GM18951 (cell line): ENCODE results near the gene FMNL2.

Experiments
- POLR2A ChIP-seq: IDR thresholded peaks from 4 replicates; pipeline ENCODE4 v1.6.1; 2011; ENCODE audit warnings: mild to moderate bottlenecking; ENCODE audit not compliant: insufficient read length, insufficient read depth; ENCODE audit errors: extremely low read depth
- in situ Hi-C: fragments of 300-500 bp; cut with MboI; formaldehyde crosslinking; loops from one replicate; pipeline ENCODE4 v1.12.0; 2022; ENCODE audit warnings: low sequenced_read_pairs, mixed read lengths, inconsistent platforms; ENCODE audit not compliant: unreplicated experiment

The FMNL2 gene

GRCh38 chr2:152534460-152535135, 199.6 kb downstream of the FMNL2 start:
- in situ Hi-C loops: no loop called here
- no peak for TF ChIP-seq POLR2A

GRCh38 chr2:152537081-152537651, 202.2 kb downstream of the FMNL2 start:
- TF ChIP-seq POLR2A: no peak
- in situ Hi-C loops: no loop called here

- no peak for TF ChIP-seq POLR2A
- in situ Hi-C loops: no loop called here
These were observed 204.4 kb downstream of the FMNL2 start for GRCh38 chr2:152539424-152539823.

- in situ Hi-C loops: no loop called here
- no peak for TF ChIP-seq POLR2A
These were observed 206.7 kb downstream of the FMNL2 start for GRCh38 chr2:152541712-152542111.

GRCh38 chr2:152542337-152542994, 207.5 kb downstream of the FMNL2 start:
- in situ Hi-C loops: no loop called here
- no peak for TF ChIP-seq POLR2A

- in situ Hi-C loops: no loop called here
- no peak for TF ChIP-seq POLR2A
These were observed 208.1 kb downstream of the FMNL2 start for GRCh38 chr2:152542995-152543481.

- in situ Hi-C loops: no loop called here
- TF ChIP-seq POLR2A: no peak
These were observed 208.7 kb downstream of the FMNL2 start for GRCh38 chr2:152543717-152544116.

GRCh38 chr2:152544638-152545037, 209.7 kb downstream of the FMNL2 start:
- no peak for TF ChIP-seq POLR2A
- in situ Hi-C loops: no loop called here

- TF ChIP-seq POLR2A: no peak
- in situ Hi-C loops: no loop called here
These were observed 211.4 kb downstream of the FMNL2 start for GRCh38 chr2:152546230-152546837.

GRCh38 chr2:152548111-152548875, 213.3 kb downstream of the FMNL2 start:
- in situ Hi-C loops: no loop called here
- TF ChIP-seq POLR2A: no peak

- no peak for TF ChIP-seq POLR2A
- in situ Hi-C loops: no loop called here
These were observed 214.0 kb downstream of the FMNL2 start for GRCh38 chr2:152548996-152549395.

- no peak for TF ChIP-seq POLR2A
- in situ Hi-C loops: no loop called here
These were observed 214.4 kb downstream of the FMNL2 start for GRCh38 chr2:152549423-152549822.

- in situ Hi-C loops: no loop called here
These were observed 215.4 kb downstream of the FMNL2 start for GRCh38 chr2:152550386-152550785.

More at GRCh38 chr2:152550386-152550785, 215.4 kb downstream of the FMNL2 start:
- TF ChIP-seq POLR2A: no peak
